SU-DHL-6 (cell line): ENCODE measurements around the gene UQCR10.

Experiments
- H2AFZ ChIP-seq: fragments of 200-600 bp; sonication (generic); 2 replicates; pipeline ENCODE4 v1.6.1; 2014; ENCODE audit warnings: low read depth, mild to moderate bottlenecking, moderate library complexity, mixed read lengths, antibody characterized with exemption, low read length; ENCODE audit not compliant: severe bottlenecking
- H3F3A ChIP-seq: fragments of 200-600 bp; shearing (Covaris generic); 2 replicates; pipeline ENCODE4 v1.6.0; 2016; ENCODE audit warnings: antibody characterized with exemption, mild to moderate bottlenecking; ENCODE audit not compliant: insufficient read depth
- H3K27ac ChIP-seq: fragments of 200-600 bp; sonication (generic); 2 replicates; pipeline ENCODE4 v1.5.1; 2016; ENCODE audit warnings: low read depth, mild to moderate bottlenecking, low read length, moderate library complexity, mixed read lengths
- H3K27me3 ChIP-seq: fragments of 200-600 bp; sonication (generic), shearing (Covaris generic); 2 replicates; pipeline ENCODE4 v1.6.0; 2014; ENCODE audit warnings: mild to moderate bottlenecking, low read length
- H3K36me3 ChIP-seq: fragments of 200-600 bp; sonication (generic); 2 replicates; pipeline ENCODE4 v1.6.1; 2014; ENCODE audit warnings: mild to moderate bottlenecking, low read length, mixed read lengths
- H3K4me2 ChIP-seq: fragments of 300-600, 200-600 bp; shearing (Covaris generic), sonication (generic); 2 replicates; pipeline ENCODE4 v1.6.0; 2014; ENCODE audit warnings: low read length, low read depth, mild to moderate bottlenecking; ENCODE audit not compliant: poor library complexity, severe bottlenecking
- H3K4me3 ChIP-seq: fragments of 200-600 bp; sonication (generic); 2 replicates; pipeline ENCODE4 v1.5.1; 2014; ENCODE audit warnings: antibody characterized with exemption, low read length, mild to moderate bottlenecking, mixed read lengths; ENCODE audit not compliant: insufficient read depth, poor library complexity, severe bottlenecking
- H3K79me2 ChIP-seq: fragments of 200-600 bp; sonication (generic); 2 replicates; pipeline ENCODE4 v1.6.1; 2014; ENCODE audit warnings: mild to moderate bottlenecking, low read length, moderate library complexity; ENCODE audit not compliant: insufficient read depth
- H3K9ac ChIP-seq: fragments of 200-600 bp; sonication (generic); 2 replicates; pipeline ENCODE4 v1.7.0; 2014; ENCODE audit warnings: mild to moderate bottlenecking, low read length
- H3K9me2 ChIP-seq: fragments of 200-600 bp; sonication (generic); replicated peaks from 2 replicates; pipeline ENCODE4 v1.6.1; 2014; ENCODE audit warnings: low read length; ENCODE audit not compliant: insufficient read depth
- H3K9me3 ChIP-seq: fragments of 200-600 bp; sonication (generic); 2 replicates; pipeline ENCODE4 v1.6.1; 2014; ENCODE audit warnings: low read length, mixed read lengths; ENCODE audit not compliant: insufficient read depth
- H4K20me1 ChIP-seq: fragments of 200-600 bp; sonication (generic); 2 replicates; pipeline ENCODE4 v1.6.1; 2014; ENCODE audit warnings: low read depth, mild to moderate bottlenecking, antibody characterized with exemption, low read length, moderate library complexity, mixed read lengths
- EZH2phosphoT487 ChIP-seq: fragments of 200-600 bp; sonication (generic), shearing (Covaris generic); conservative IDR thresholded peaks from 2 replicates; pipeline ENCODE4 v1.6.1; 2018; ENCODE audit warnings: mild to moderate bottlenecking, antibody characterized with exemption, low read length, moderate library complexity, mixed read lengths
- TF ChIP-seq, protein P1 (sequence below): fragments of 200-600 bp; sonication (generic); IDR thresholded peaks from one replicate; pipeline ENCODE4 v1.5.1; 2017; ENCODE audit warnings: antibody characterized with exemption, mild to moderate bottlenecking, low read length, moderate library complexity; ENCODE audit not compliant: insufficient read depth, poor library complexity, severe bottlenecking

Gene UQCR10

GRCh38 chr22:29722587-29722986, 44.6 kb upstream of the UQCR10 start:
- Histone ChIP-seq H3K9me2 (no peaks in the 10 kb centered on the region), H4K20me1 (no peaks in the 10 kb centered on the region), H3K4me3 (no peak overlapping the region), H3K79me2 (no peaks in the 10 kb centered on the region), H3K36me3 (no peaks in the 10 kb centered on the region), H3K9me3 (no peaks in the 10 kb centered on the region), H3K27ac (no peak overlapping the region), H3K9ac (no peak overlapping the region), H3K27me3 (no peaks in the 10 kb centered on the region), H2AFZ (no peak overlapping the region), H3F3A (no peaks in the 10 kb centered on the region), H3K4me2 (no peak overlapping the region)
- no peak for TF ChIP-seq EZH2phosphoT487
- TF ChIP-seq, protein P1, sequence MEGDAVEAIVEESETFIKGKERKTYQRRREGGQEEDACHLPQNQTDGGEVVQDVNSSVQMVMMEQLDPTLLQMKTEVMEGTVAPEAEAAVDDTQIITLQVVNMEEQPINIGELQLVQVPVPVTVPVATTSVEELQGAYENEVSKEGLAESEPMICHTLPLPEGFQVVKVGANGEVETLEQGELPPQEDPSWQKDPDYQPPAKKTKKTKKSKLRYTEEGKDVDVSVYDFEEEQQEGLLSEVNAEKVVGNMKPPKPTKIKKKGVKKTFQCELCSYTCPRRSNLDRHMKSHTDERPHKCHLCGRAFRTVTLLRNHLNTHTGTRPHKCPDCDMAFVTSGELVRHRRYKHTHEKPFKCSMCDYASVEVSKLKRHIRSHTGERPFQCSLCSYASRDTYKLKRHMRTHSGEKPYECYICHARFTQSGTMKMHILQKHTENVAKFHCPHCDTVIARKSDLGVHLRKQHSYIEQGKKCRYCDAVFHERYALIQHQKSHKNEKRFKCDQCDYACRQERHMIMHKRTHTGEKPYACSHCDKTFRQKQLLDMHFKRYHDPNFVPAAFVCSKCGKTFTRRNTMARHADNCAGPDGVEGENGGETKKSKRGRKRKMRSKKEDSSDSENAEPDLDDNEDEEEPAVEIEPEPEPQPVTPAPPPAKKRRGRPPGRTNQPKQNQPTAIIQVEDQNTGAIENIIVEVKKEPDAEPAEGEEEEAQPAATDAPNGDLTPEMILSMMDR = no peak

DNA sequence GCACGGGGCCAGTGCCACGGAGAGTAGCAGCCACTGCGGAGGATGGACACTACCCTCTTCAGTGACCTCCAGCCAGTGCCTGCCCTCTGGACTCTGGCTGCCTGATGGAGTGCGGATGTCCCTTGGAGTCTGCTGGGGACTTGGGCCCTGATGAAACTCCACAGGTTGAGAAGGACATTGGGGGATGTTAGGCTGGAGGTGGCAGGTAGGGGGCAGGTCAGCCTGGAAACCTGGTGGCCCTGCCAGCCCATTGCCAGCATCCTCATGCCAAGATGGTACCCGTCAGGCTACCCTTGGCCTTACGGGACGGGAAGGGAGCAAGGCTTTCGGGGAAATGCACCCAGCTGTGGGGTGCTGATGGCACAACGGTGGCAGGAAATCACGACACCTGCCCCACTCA, 43.4 kb upstream of the UQCR10 start:
- H3K9me3 ChIP-seq = no peaks in the 10 kb centered on the region
- no peak overlapping the region for H3K9ac ChIP-seq
- no peaks in the 10 kb centered on the region for H3K27me3 ChIP-seq
- H3F3A ChIP-seq = no peaks in the 10 kb centered on the region
- H3K9me2 ChIP-seq = no peaks in the 10 kb centered on the region
- H4K20me1 ChIP-seq = no peaks in the 10 kb centered on the region
- H3K4me2 ChIP-seq = no peak overlapping the region
- H3K79me2 ChIP-seq = no peaks in the 10 kb centered on the region
- no peak overlapping the region for H2AFZ ChIP-seq
- H3K27ac ChIP-seq = no peak overlapping the region
- no peaks in the 10 kb centered on the region for H3K36me3 ChIP-seq
- H3K4me3 ChIP-seq = no peak overlapping the region
- TF ChIP-seq EZH2phosphoT487 = no peak
- TF ChIP-seq, protein P1 = no peak

DNA sequence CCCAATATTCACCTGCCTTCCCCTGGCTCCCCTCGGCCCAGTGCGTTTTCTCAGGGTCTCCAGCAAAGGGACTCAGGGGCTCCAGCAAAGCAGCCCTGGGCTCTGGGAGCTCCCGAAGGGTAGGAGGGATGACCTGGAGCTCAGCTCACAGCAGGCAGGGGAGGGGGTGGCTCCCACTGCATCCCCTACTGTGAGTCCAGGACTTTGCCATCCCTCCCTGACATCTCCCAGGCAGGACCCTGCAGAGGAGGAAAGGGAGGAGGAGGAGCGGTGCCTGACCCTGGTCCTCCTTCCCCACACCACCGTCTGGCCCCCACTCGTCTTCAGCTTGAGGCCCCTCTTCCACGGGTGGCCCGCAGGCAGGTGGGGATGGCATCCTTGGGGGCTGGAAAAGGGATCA, 42.3 kb upstream of the UQCR10 start:
- no peak for TF ChIP-seq EZH2phosphoT487
- TF ChIP-seq, protein P1 = no peak
- Histone ChIP-seq H2AFZ (no peak overlapping the region), H3K9me2 (no peaks in the 10 kb centered on the region), H3K36me3 (no peaks in the 10 kb centered on the region), H3K9ac (no peak overlapping the region), H3K9me3 (no peaks in the 10 kb centered on the region), H3F3A (no peaks in the 10 kb centered on the region), H3K27me3 (no peaks in the 10 kb centered on the region), H3K4me2 (no peak overlapping the region), H4K20me1 (no peaks in the 10 kb centered on the region), H3K79me2 (no peaks in the 10 kb centered on the region), H3K4me3 (no peak overlapping the region), H3K27ac (no peak overlapping the region)

DNA sequence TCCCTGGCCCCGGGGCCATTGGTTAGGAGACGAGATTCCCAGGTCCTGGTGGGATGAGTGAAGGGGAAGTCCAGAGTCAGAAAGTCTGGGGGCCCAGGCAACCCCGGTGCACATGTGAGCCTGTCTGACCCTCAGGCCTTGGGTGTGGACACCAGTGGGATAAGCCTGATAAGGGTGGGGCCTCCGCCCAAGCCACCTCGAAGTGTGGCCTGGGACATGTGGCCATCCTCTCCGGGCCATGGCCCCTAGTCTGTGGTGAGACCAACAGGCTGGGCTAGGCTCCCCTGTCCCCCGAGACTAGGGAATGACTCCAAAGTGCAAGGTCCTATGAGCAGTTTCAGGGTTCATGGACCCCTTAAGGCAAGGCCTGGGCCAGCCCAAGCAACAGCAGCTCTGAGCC, 41.1 kb upstream of the UQCR10 start:
- Histone ChIP-seq H3F3A (no peaks in the 10 kb centered on the region), H3K9me3 (no peaks in the 10 kb centered on the region), H3K27me3 (no peaks in the 10 kb centered on the region), H3K9me2 (no peaks in the 10 kb centered on the region), H3K4me2 (no peak overlapping the region), H3K9ac (no peak overlapping the region), H3K4me3 (no peak overlapping the region), H3K36me3 (no peaks in the 10 kb centered on the region), H3K27ac (no peak overlapping the region), H4K20me1 (no peaks in the 10 kb centered on the region), H3K79me2 (no peaks in the 10 kb centered on the region), H2AFZ (no peak overlapping the region)
- TF ChIP-seq, protein P1 = no peak
- no peak for TF ChIP-seq EZH2phosphoT487
